ENCODE measurements around the gene RRBP1. TPM values are rescaled to one million over a fixed set of nuclear protein-coding genes. Genes with fewer than 3 reads are reported as not detected.

Gene RRBP1
- total and polyA plus RNA-seq, 9 donors, result 29.2 to 159 (median 83.8) TPM

DNA sequence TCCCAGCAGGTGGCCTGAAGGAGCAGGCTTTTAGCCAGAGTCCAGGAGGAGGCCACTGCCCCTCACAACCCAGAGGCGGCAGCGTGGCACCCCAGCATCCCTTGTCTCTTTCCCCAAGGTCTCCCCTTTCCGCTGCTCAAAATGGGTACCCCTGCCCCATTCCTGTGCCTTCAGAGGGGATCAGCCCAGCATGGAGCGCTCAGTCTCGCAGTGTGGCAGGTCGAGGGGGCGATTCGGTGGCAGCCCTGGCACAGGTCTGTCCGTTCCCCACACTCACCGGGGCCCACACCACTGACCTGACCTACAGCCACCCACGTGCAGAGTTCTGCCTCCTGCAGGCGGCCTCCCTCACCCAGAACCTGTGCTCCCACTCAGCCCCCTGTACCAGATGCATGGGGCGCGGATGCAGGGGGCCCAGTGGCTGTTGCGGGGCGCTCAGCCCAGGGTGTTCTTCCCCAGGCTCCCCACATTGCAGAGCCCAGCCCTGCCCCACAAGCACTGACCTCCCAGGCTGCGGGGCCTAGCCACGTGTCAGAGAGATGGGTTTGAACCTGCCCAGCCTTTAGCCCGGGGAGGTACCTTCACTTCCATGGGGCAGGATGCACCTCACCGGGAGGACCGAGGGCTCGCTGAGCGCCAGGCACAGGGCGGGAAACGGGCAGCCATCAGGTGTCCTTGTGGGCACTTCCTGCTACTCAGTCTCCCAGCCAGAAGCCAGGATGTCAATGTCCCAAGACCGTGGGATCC lies 70.3 kb downstream of the RRBP1 start:
- Histone ChIP-seq H3K27me3 (no peaks in the 10 kb centered on the region), H3K4me1 (ENCODE audit: insufficient read depth) (peaks cover 17% of the 10 kb centered on the region), H3K27ac (peak overlapping the region; percentile 3 to 48), H3K4me3 (no peak overlapping the region), H3K9me3 (no peaks in the 10 kb centered on the region), H3K36me3 (no peaks in the 10 kb centered on the region)
- 56 to 65% (median 62%) methylated on average over 25 to 26 of the region's 26 CpGs for WGBS, 3 donors
- no peak for TF ChIP-seq POLR2A (IDR thresholded peaks at IDR 0.05)
- TF ChIP-seq, protein P1, sequence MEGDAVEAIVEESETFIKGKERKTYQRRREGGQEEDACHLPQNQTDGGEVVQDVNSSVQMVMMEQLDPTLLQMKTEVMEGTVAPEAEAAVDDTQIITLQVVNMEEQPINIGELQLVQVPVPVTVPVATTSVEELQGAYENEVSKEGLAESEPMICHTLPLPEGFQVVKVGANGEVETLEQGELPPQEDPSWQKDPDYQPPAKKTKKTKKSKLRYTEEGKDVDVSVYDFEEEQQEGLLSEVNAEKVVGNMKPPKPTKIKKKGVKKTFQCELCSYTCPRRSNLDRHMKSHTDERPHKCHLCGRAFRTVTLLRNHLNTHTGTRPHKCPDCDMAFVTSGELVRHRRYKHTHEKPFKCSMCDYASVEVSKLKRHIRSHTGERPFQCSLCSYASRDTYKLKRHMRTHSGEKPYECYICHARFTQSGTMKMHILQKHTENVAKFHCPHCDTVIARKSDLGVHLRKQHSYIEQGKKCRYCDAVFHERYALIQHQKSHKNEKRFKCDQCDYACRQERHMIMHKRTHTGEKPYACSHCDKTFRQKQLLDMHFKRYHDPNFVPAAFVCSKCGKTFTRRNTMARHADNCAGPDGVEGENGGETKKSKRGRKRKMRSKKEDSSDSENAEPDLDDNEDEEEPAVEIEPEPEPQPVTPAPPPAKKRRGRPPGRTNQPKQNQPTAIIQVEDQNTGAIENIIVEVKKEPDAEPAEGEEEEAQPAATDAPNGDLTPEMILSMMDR (IDR thresholded peaks at IDR 0.05), result no peak
- no peak for TF ChIP-seq EP300 (IDR thresholded peaks at IDR 0.05)
- DNase-seq, result peak in 3 of 5 donors; percentile 32 to 42 (median 41)
- intact Hi-C loops (cut with DNase I), result loop anchor here in 2 of 4 donors (5.0 kb wide), 1 partner anchor 39 kb away; the partner anchor contains the start of gene DSTN (in 2 of the 2)

DNA sequence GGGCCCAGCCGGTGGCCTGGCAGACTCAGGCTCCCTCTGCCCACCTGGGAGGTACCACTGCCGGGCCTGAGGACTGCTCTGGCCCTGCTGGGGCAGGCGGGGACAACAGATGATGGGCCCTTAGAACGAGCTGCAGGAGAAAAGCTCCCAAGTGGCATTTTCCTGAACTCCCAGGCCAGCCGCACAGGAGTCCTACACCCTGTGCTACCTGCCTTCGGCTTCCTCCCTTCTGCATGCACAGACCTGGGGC lies 70.8 kb downstream of the RRBP1 start:
- WGBS, 3 donors, result 49 to 63% (median 53%) methylated on average over 6 of the region's 6 CpGs
- Histone ChIP-seq H3K9me3 (no peaks in the 10 kb centered on the region), H3K27ac (peak overlapping the region in 1 of 2 donors; percentile 28), H3K4me3 (no peak overlapping the region), H3K27me3 (no peaks in the 10 kb centered on the region), H3K36me3 (no peaks in the 10 kb centered on the region), H3K4me1 (ENCODE audit: insufficient read depth) (peaks cover 17% of the 10 kb centered on the region)
- TF ChIP-seq, protein P1 (IDR thresholded peaks at IDR 0.05), result peak in 2 of 3 donors; percentile 8 to 26
- TF ChIP-seq POLR2A (IDR thresholded peaks at IDR 0.05), result no peak
- intact Hi-C loops (cut with DNase I), result loop anchor here in 2 of 4 donors (5.0 kb wide), 1 partner anchor 39 kb away; the partner anchor contains the start of gene DSTN (in 2 of the 2)
- peak in 1 of 5 donors; percentile 43 for DNase-seq

DNA sequence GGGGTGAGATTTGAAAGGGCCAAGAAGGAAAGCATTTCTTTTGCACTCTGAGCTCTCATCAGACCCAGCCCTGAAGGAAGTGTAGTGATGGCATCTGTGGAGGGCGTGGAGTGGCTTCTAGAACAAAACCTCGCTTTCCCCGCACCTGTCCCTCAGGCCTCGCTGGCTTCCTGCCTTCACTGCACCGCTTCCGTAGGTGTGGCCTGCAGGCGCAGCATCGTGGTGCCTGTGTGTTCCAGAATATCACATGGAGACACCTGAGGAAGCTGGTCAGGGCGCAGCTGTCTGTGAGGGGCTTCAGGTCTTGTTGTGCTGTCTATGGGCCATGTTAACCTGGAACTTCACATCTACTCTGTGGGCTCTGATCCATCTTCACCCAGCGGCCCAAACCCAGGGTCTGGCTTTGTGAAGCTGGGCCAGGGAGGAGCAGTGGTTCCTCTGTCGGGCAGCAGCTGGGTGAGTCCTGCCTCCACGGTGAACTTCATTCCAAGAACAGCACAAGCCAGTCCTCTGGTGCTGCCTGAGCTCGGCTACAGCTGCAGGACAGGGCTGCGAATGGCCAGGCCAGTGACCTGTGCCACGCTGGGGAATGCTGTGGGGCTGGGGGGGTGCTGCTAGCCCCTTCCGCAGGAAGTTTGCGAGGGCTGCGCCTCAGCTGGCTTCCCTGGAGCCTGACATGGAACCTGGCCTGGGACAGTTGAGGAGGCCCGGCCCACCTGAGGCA lies 71.3 kb downstream of the RRBP1 start:
- WGBS, 3 donors, result 53 to 62% (median 55%) methylated on average over 18 to 19 of the region's 19 CpGs
- Histone ChIP-seq H3K27ac (peak overlapping the region in 1 of 2 donors; percentile 28), H3K4me1 (ENCODE audit: insufficient read depth) (peaks cover 17% of the 10 kb centered on the region), H3K27me3 (no peaks in the 10 kb centered on the region), H3K9me3 (no peaks in the 10 kb centered on the region), H3K36me3 (no peaks in the 10 kb centered on the region), H3K4me3 (no peak overlapping the region)
- intact Hi-C loops (cut with DNase I), result loop anchor here in 2 of 4 donors (5.0 kb wide), 1 partner anchor 38 kb away; the partner anchor contains the start of gene DSTN (in 2 of the 2)
- TF ChIP-seq POLR2A (IDR thresholded peaks at IDR 0.05) (no peak), EP300 (IDR thresholded peaks at IDR 0.05) (no peak)
- TF ChIP-seq, protein P1 (IDR thresholded peaks at IDR 0.05), result no peak
- DNase-seq, result peak in 2 of 5 donors; percentile 31 to 35

DNA sequence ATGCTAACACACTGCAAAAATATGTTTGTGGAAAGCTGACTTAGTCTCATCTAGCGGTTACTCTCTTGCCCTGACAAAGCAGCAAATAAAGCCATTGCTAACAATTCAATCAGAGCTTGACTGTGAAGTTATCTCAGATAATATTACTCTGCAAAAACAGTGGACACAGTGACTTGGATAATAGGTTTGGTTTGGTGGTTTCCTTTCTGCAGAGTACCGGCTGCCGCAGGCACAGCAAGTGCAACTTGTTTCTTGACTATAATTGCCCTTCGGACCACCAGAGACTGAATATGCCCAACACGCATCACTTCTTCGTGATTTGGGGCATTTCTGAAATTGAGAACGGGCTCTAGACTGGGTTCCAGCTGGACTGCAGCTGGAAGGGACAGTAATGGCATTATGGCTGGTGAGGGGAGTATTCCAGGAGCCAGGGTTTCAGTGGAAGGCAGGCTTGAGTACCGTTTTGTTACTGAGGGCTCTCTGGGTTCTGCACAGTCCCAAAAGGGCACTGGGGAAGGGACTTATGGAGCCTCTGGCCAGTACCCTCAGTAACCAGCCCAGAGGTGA lies 72.1 kb downstream of the RRBP1 start:
- Histone ChIP-seq H3K4me1 (ENCODE audit: insufficient read depth) (peaks cover 15% of the 10 kb centered on the region), H3K27ac (no peak overlapping the region), H3K4me3 (no peak overlapping the region), H3K9me3 (no peaks in the 10 kb centered on the region), H3K27me3 (no peaks in the 10 kb centered on the region), H3K36me3 (no peaks in the 10 kb centered on the region)
- intact Hi-C loops (cut with DNase I), result loop anchor here in 2 of 4 donors (5.0 kb wide), 1 partner anchor 38 kb away; the partner anchor contains the start of gene DSTN (in 2 of the 2)
- DNase-seq, result no peak
- WGBS, 3 donors, result 72 to 74% (median 72%) methylated on average over 8 of the region's 8 CpGs
- TF ChIP-seq EP300 (IDR thresholded peaks at IDR 0.05) (no peak), POLR2A (IDR thresholded peaks at IDR 0.05) (no peak)
- TF ChIP-seq, protein P1 (IDR thresholded peaks at IDR 0.05), result no peak
